Urinary bladder (tissue), 4 donors: Measurements from ENCODE around the gene UBE2G1. TPM values are rescaled to one million over a fixed set of nuclear protein-coding genes. Genes with fewer than 3 reads are reported as not detected.
A peak's percentile ranks its signal among the peaks of the same experiment; 100 is the strongest.

Source experiments
- DNase-seq: peaks from one replicate; pipeline ENCODE4 v3.0.0-alpha.2; 2015; ENCODE audit errors: extremely low spot score
- H3K27ac ChIP-seq: one replicate; pipeline ENCODE4 v1.5.1; 2013; ENCODE audit warnings: low read depth, mild to moderate bottlenecking, moderate library complexity
- H3K36me3 ChIP-seq: one replicate; pipeline ENCODE4 v1.6.1; 2013; ENCODE audit warnings: mild to moderate bottlenecking, moderate library complexity; ENCODE audit not compliant: insufficient read depth
- H3K4me1 ChIP-seq: one replicate; pipeline ENCODE4 v1.6.1; 2013; ENCODE audit warnings: mild to moderate bottlenecking, moderate library complexity; ENCODE audit not compliant: insufficient read depth
- H3K4me3 ChIP-seq: one replicate; pipeline ENCODE4 v1.5.1; 2013; ENCODE audit warnings: low read depth, low read length
- WGBS: extraction: QIAGEN DNeasy Blood & Tissue Kit; methylation state at CpG from one replicate; pipeline ENCODE4 v1.1.7; 2013; 5-methylcytosine and 5-hydroxymethylcytosine counted together
- polyA plus RNA-seq: library from polyadenylated mRNA; stranded (reverse); fragments of 200-250 nt; gene quantifications from one replicate; pipeline ENCODE4 v1.2.3, GENCODE V29; 2013
- total RNA-seq: library from RNA; depleted of rRNA; stranded (reverse); fragments of >200 nt; gene quantifications from one replicate; pipeline ENCODE4 v1.2.3, GENCODE V29; 2014
- donor health status: healthy with polysubstance abuse.
- donor health status: healthy.

The UBE2G1 gene
- total and polyA plus RNA-seq, 2 donors, result 39.5 to 56.8 TPM

DNA sequence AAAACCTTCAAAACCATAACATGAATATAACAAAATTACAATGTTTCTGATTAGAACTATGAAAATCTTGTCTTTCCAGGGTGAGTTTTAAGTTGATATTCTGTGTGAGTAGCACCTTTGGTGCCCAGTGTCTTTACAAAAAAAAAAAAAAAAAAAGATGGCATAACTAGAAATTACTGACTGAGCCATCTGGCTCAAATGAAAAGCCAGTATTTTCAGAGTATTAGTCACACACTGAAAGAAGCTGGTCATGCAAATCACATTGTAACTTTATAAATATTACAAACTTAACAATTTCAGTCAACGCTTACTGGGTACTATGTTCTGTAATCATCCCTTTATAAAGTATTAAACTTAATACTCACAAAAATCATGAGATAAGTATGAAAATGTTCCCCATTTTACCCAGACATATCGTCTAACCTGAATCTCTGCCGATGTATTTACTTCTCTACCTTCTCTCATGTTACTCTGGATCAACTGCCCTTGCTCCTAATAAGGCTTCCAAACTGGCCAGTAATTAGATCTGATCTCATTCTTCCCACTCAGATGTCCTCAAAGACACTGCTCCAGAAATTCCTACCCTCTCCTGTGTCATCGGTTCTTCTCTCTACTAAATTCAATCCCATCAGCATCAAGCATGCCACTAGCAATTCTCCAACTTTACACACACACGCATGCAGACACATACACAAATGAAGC, 25.4 kb downstream of the UBE2G1 start:
- H3K4me3 ChIP-seq, result no peak overlapping the region
- WGBS, result 72% methylated on average over 5 of the region's 5 CpGs
- no peak overlapping the region for H3K27ac ChIP-seq
- no peaks in the 10 kb centered on the region for H3K36me3 ChIP-seq
- DNase-seq, result no peak
- no peaks in the 10 kb centered on the region for H3K4me1 ChIP-seq

DNA sequence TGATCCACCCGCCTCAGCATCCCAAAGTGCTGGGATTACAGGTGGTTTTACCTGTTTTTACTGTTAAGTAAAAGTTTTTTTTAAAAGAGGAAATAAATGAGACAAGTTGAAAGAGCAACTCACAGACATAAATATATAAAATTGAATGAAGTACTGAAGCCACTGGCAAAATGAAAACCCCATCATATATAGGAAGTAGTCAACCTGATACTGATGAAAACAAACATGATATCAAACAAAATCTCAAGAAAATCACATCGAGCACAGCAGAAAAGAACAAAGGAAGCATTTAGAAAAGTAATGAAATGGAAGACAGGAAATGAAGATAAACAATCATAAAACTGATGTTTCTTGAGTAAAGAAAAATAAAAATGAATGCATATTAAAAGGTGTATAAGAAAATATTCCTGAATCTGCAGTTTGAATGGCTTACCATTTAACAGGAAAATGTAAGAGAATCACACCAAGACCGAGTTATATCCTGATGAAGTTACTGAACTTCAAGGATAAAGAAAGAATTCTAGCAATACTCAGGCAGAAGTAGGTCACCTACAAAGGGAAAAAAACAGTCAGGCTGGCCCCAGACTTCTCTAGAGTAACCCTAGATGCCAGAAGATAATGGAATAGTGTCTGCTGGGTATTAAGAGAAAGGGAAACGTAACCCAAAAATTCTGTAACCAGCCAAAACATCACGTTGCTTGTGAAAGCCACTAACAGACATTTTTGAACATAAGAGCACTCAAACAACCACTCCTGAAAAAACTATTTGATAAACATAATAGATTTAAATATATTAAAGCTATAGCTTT, 31.5 kb downstream of the UBE2G1 start:
- Histone ChIP-seq H3K4me3 (no peak overlapping the region), H3K27ac (no peak overlapping the region), H3K4me1 (no peaks in the 10 kb centered on the region), H3K36me3 (no peaks in the 10 kb centered on the region)
- WGBS, result 60% methylated on average over 5 of the region's 5 CpGs
- DNase-seq, result no peak

GRCh38 chr17:4334332-4334731, 32.1 kb downstream of the UBE2G1 start:
- DNase-seq, result no peak
- Histone ChIP-seq H3K27ac (no peak overlapping the region), H3K36me3 (no peaks in the 10 kb centered on the region), H3K4me3 (no peak overlapping the region), H3K4me1 (no peaks in the 10 kb centered on the region)
- WGBS, result 90% methylated on average over 6 of the region's 6 CpGs

DNA sequence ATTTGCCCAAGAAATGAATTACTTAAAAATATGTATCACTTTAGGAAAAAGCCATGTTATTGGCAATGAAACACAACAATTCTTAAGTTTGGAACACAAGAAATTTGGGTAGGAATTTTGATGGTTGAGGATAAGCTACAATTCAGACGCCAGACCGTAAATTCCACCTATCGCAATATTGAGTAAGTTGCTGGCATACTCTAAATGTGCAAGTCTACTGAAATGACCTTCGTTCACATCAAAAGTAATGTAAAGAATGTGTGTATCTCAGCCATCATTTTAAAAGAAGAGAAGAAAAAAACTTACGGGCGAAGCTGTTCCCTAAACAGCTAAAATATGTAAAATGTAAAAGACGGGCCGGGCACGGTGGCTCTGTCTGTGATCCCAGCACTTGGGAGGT, 33.4 kb downstream of the UBE2G1 start:
- no peaks in the 10 kb centered on the region for H3K36me3 ChIP-seq
- H3K27ac ChIP-seq, result no peak overlapping the region
- WGBS, result 89% methylated on average over 9 of the region's 9 CpGs
- H3K4me3 ChIP-seq, result no peak overlapping the region
- DNase-seq, result no peak
- no peaks in the 10 kb centered on the region for H3K4me1 ChIP-seq

DNA sequence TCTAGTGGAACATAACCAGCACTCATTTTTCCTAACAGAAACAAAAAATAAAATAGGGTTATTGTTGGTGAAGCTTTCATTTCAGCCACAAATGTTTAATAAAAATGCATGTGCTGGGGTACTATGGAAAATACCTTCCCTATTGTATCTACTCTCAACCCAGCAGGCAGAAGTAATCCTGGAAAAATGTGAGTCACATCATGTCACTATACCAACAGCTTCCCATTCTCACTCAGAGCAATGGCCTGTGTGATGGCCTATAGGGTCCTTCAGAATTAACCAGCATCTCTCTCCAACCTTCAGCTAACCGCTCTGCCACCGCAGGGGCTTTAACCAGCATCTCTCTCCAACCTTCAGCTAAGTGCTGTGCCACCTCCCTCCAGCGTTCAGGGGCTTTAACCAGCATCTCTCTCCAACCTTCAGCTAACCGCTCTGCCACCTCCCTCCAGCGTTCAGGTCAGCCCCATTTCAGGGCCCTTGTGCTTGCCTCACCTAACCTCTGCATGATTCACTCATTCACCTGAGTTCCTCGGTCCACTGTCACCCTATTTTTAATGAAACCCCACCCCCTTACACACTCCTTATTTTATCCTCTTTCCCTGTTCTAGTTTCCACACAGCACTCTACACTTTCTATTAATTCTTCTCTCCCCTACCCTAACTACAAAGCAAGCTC, 34.0 kb downstream of the UBE2G1 start:
- Histone ChIP-seq H3K27ac (no peak overlapping the region), H3K4me3 (no peak overlapping the region), H3K36me3 (no peaks in the 10 kb centered on the region), H3K4me1 (no peaks in the 10 kb centered on the region)
- DNase-seq, result no peak
- 86% methylated on average over 6 of the region's 6 CpGs for WGBS

DNA sequence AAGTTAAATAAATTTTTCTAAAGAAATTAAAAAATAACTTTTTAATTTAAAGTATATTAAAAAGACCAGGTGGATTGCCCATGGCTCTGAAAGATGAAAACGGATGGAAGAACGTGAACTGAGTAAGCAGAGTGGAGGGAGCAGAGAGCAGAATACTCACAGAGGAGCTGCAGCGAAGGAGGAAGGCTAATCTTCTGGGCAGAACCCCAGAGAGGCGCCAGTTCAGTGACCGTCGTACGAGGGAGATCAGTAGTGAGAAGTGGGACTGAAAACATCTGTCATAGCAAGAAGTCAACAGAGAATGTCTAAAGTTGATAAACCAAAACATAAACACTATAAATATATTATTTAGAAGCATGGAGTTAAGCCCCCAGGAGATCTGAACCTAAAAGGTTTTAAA, 34.9 kb downstream of the UBE2G1 start:
- Histone ChIP-seq H3K27ac (no peak overlapping the region), H3K36me3 (no peaks in the 10 kb centered on the region), H3K4me1 (no peaks in the 10 kb centered on the region), H3K4me3 (no peak overlapping the region)
- no peak for DNase-seq
- 26% methylated on average over 7 of the region's 7 CpGs for WGBS

DNA sequence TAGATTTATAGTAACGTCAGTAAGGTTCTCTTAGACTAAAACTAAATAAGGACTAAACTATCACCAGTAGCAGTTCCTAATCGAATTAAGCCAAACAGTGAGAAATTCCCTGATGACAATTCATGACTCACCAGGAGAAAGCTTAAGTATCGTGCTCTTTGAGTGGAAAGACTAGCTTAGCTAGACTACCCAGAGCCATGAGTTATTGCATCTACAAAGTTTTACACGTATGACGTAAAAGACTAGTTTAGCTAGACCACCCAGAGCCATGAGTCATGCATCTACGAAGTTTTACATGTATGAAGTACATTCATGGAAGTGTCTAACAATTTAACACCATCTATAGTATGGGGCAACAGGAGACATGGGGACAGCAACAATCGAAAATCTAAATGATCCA, 36.6 kb downstream of the UBE2G1 start:
- no peak for DNase-seq
- H3K27ac ChIP-seq, result no peak overlapping the region
- no peaks in the 10 kb centered on the region for H3K36me3 ChIP-seq
- H3K4me1 ChIP-seq, result no peaks in the 10 kb centered on the region
- H3K4me3 ChIP-seq, result no peak overlapping the region
- WGBS, result 75% methylated on average over 7 of the region's 7 CpGs

DNA sequence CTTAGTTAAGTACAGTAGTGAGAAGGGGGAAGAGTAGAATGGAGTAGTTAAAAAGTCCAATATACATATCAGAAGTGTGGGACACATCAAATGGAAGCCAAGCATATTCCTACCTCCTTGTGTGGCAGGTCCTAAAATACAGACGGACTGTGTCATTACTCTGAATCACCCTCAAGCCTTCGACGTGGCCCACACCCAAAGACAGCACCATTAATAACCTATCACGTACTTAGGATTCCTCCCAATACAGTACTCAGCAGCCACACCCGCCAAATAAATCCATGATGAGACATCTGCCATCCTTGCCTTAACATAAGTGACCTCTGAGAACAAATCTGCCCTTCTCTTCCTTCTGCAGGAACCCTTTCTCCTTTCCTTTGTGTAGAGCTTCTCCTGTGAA, 38.9 kb downstream of the UBE2G1 start:
- no peak overlapping the region for H3K27ac ChIP-seq
- H3K4me1 ChIP-seq, result no peaks in the 10 kb centered on the region
- 65% methylated on average over 5 of the region's 5 CpGs for WGBS
- no peaks in the 10 kb centered on the region for H3K36me3 ChIP-seq
- no peak overlapping the region for H3K4me3 ChIP-seq
- DNase-seq, result no peak

DNA sequence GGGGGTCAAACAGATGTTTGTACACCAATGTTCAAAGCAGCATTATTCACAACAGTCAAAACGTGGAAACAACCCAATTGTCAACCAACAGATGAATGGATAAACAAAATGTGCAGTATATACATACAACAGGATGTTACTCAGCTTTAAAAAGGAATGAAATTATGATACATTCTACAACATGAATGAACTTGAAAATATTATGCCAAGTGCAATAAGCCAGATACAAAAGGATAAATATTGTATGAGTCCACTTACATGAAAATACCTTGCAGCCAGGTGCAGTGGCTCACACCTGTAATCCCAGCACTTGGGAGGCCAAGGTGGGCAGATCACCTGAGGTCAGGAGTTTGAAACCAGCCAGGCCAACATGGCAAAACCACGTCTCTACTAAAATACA, 39.9 kb downstream of the UBE2G1 start:
- Histone ChIP-seq H3K4me3 (no peak overlapping the region), H3K36me3 (no peaks in the 10 kb centered on the region), H3K4me1 (no peaks in the 10 kb centered on the region), H3K27ac (no peak overlapping the region)
- WGBS, result 79% methylated on average over 2 of the region's 2 CpGs
- DNase-seq, result no peak

DNA sequence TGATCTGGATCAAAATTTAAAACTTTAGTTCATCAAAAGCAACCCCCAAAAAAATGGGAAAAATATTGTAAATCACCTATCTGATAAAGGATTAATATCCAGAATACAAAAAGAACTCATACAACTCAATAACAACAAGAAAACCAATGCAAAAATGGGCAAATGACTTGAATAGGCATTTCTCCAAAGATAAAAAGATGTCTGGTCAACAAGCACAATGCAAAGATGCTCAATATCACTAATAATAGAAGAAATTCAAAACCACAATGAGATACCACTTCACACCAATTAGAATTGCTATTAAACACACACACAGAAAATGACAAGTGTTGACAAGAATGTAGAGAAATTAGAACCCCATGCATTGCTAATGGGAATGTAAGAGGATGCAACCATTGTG, 40.4 kb downstream of the UBE2G1 start:
- Histone ChIP-seq H3K36me3 (no peaks in the 10 kb centered on the region), H3K4me1 (no peaks in the 10 kb centered on the region), H3K27ac (no peak overlapping the region), H3K4me3 (no peak overlapping the region)
- DNase-seq, result no peak

DNA sequence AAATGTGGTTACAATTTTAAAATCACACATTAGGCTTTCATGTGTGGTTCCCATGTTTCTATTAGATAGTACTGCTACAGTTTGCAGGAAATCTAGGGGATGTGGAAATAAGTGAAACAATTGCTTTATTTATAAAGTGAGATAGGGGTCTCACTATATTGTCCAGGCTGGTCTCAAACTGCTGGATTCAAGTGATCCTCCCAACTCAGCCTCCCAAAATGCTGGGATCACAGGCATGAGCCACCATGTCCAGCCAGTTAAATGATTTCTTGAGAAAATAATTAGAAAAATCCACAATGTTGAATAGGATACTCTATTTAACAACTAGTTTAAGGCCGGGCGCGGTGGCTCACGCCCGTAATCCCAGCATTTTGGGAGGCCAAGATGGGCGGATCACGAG, 42.0 kb downstream of the UBE2G1 start:
- H3K4me3 ChIP-seq, result no peak overlapping the region
- 99% methylated on average over 7 of the region's 7 CpGs for WGBS
- H3K4me1 ChIP-seq, result no peaks in the 10 kb centered on the region
- H3K36me3 ChIP-seq, result no peaks in the 10 kb centered on the region
- no peak overlapping the region for H3K27ac ChIP-seq
- DNase-seq, result no peak

DNA sequence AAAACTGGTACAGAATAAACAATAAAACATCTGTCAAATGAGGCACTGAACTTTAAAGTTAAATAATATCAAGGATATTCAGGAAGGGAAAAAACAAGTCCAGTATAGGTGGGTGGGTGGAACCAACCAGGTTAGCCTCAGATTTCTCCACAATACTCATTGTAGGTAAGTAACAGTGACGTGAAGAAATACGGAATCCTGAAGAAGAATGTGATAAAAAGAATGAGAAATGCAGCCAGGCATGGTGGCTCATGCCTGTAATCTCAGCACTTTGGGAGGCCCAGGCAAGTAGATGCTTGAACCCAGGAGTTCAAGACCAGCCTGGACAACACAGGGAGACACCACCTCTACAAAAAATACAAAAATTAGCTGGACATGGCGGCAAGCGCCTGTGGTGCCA, 47.3 kb downstream of the UBE2G1 start:
- Histone ChIP-seq H3K4me3 (no peak overlapping the region), H3K36me3 (no peaks in the 10 kb centered on the region), H3K4me1 (no peaks in the 10 kb centered on the region), H3K27ac (no peak overlapping the region)
- 92% methylated on average over 4 of the region's 4 CpGs for WGBS
- DNase-seq, result no peak

- no peaks in the 10 kb centered on the region for H3K4me1 ChIP-seq
- H3K36me3 ChIP-seq, result no peaks in the 10 kb centered on the region
- 40% methylated on average over 3 of the region's 3 CpGs for WGBS
- no peak overlapping the region for H3K27ac ChIP-seq
- no peak for DNase-seq
- H3K4me3 ChIP-seq, result no peak overlapping the region
These were observed 47.9 kb downstream of the UBE2G1 start for GRCh38 chr17:4318596-4318995.

- 38% methylated on average over 5 of the region's 5 CpGs for WGBS
- DNase-seq, result no peak
- Histone ChIP-seq H3K36me3 (no peaks in the 10 kb centered on the region), H3K4me1 (no peaks in the 10 kb centered on the region), H3K27ac (peak overlapping the region; percentile 64), H3K4me3 (no peak overlapping the region)
These were observed 48.3 kb downstream of the UBE2G1 start for GRCh38 chr17:4318186-4318585.
